DOHH2 (cell line): ENCODE results near the gene GTF3C2.

Experiments used
- CTCF ChIP-seq: fragments of 200-600 bp; sonication (generic); IDR thresholded peaks from one replicate; pipeline ENCODE4 v1.5.1; 2014; ENCODE audit warnings: antibody characterized with exemption, mild to moderate bottlenecking, low read depth, low read length; ENCODE audit not compliant: poor library complexity, severe bottlenecking
- EZH2phosphoT487 ChIP-seq: fragments of 200-600 bp; sonication (generic); IDR thresholded peaks from 2 replicates; pipeline ENCODE4 v1.6.1; 2017; ENCODE audit warnings: borderline replicate concordance, mild to moderate bottlenecking, antibody characterized with exemption, low read length, moderate library complexity, mixed read lengths

- TF ChIP-seq CTCF (no peak), EZH2phosphoT487 (no peak)
Measured at GRCh38 chr2:27320958-27321543, 35.5 kb downstream of the GTF3C2 start.
